HEK293 (cell line): ENCODE results near the gene DGKG.

ENCODE experiments used
- CTCF ChIA-PET: fragments of 350-600 bp; formaldehyde crosslinking; extraction: SDS; loops from one replicate; lab custom pipeline; 2021; ENCODE audit warnings: antibody characterized with exemption; lab: Yijun Ruan, JAX
- POLR2A ChIA-PET: fragments of 300-600 bp; formaldehyde crosslinking; extraction: SDS; loops from one replicate; lab custom pipeline; 2020; ENCODE audit warnings: antibody characterized with exemption, inconsistent platforms; lab: Yijun Ruan, JAX
- H3K27ac ChIP-seq: fragments of 200-500 bp; sonication (Bioruptor generic); 2 replicates; pipeline ENCODE4 v1.5.1; 2014; ENCODE audit warnings: low read depth, low read length, control low read depth, inconsistent platforms; ENCODE audit errors: extremely low read depth
- H3K36me3 ChIP-seq, 2 experiments: fragments of 200-500 bp in 1 of 2; sonication (Bioruptor generic) in 1 of 2; 1 replicate in 1 of 2; 2 replicates in 1 of 2; pipeline ENCODE4 v1.5.1; 2014 to 2017; ENCODE audit warnings: inconsistent platforms in 2 of 2, low read length in 2 of 2; ENCODE audit not compliant: control insufficient read depth in 2 of 2, insufficient read depth in 1 of 2
- H3K4me1 ChIP-seq: fragments of 200-500 bp; sonication (Bioruptor generic); 2 replicates; pipeline ENCODE4 v1.5.1; 2014; ENCODE audit warnings: mild to moderate bottlenecking, low read length, inconsistent platforms; ENCODE audit not compliant: control insufficient read depth, insufficient read depth
- H3K4me3 ChIP-seq: 2 replicates; pipeline ENCODE4 v1.5.1; 2011; ENCODE audit warnings: low read depth, mild to moderate bottlenecking, control low read depth, low read length, moderate library complexity
- H3K9me3 ChIP-seq: fragments of 200-500 bp; sonication (Bioruptor generic); 2 replicates; pipeline ENCODE4 v1.5.1; 2014; ENCODE audit warnings: low read depth, low read length, inconsistent platforms; ENCODE audit not compliant: control insufficient read depth, insufficient read depth
- GLIS1 ChIP-seq: fragments of 450-650 bp; formaldehyde crosslinking; IDR thresholded peaks from 2 replicates; pipeline ENCODE4 v1.5.1; 2016; ENCODE audit warnings: missing biosample characterization, missing genetic modification characterization
- HOXC10 ChIP-seq: sonication (generic); formaldehyde crosslinking; IDR thresholded peaks from 2 replicates; pipeline ENCODE4 v1.8.1; 2023; ENCODE audit warnings: mild to moderate bottlenecking, missing genetic modification reagents
- HOXD13 ChIP-seq: sonication (generic); formaldehyde crosslinking; IDR thresholded peaks from 2 replicates; pipeline ENCODE4 v1.8.0; 2022; ENCODE audit warnings: missing genetic modification reagents, borderline replicate concordance
- KLF10 ChIP-seq: fragments of 450-650 bp; IDR thresholded peaks from 2 replicates; pipeline ENCODE4 v1.5.1; 2018; ENCODE audit warnings: missing biosample characterization, mild to moderate bottlenecking, missing genetic modification characterization
- ZBTB1 ChIP-seq: fragments of 450-650 bp; formaldehyde crosslinking; IDR thresholded peaks from 2 replicates; pipeline ENCODE4 v1.5.1; 2016; ENCODE audit warnings: missing biosample characterization, missing genetic modification characterization
- ZFHX2 ChIP-seq: fragments of 450-650 bp; formaldehyde crosslinking; conservative IDR thresholded peaks from 2 replicates; pipeline ENCODE4 v1.5.1; 2016; ENCODE audit warnings: missing biosample characterization, missing genetic modification characterization
- ZFP3 ChIP-seq: fragments of 450-650 bp; formaldehyde crosslinking; IDR thresholded peaks from 2 replicates; pipeline ENCODE4 v1.5.1; 2016; ENCODE audit warnings: low read depth, missing biosample characterization, missing genetic modification characterization
- ZIC2 ChIP-seq: fragments of 450-650 bp; formaldehyde crosslinking; IDR thresholded peaks from 2 replicates; pipeline ENCODE4 v1.5.1; 2016; ENCODE audit warnings: missing biosample characterization, missing genetic modification characterization
- ZNF112 ChIP-seq: fragments of 450-650 bp; formaldehyde crosslinking; IDR thresholded peaks from 2 replicates; pipeline ENCODE4 v1.5.0; 2017; ENCODE audit warnings: missing biosample characterization, missing genetic modification characterization
- ZNF16 ChIP-seq: fragments of 450-650 bp; formaldehyde crosslinking; IDR thresholded peaks from 2 replicates; pipeline ENCODE4 v1.5.1; 2016; ENCODE audit warnings: low read depth, missing biosample characterization, missing genetic modification characterization
- ZNF184 ChIP-seq: fragments of 450-650 bp; IDR thresholded peaks from 2 replicates; pipeline ENCODE4 v1.5.1; 2018; ENCODE audit warnings: missing biosample characterization, mild to moderate bottlenecking, missing genetic modification characterization
- ZNF2 ChIP-seq: fragments of 450-650 bp; formaldehyde crosslinking; IDR thresholded peaks from 2 replicates; pipeline ENCODE4 v1.5.1; 2016; ENCODE audit warnings: missing biosample characterization, missing genetic modification characterization
- ZNF311 ChIP-seq: fragments of 450-650 bp; formaldehyde crosslinking; IDR thresholded peaks from 2 replicates; pipeline ENCODE4 v1.5.1; 2017; ENCODE audit warnings: missing biosample characterization, missing genetic modification characterization, borderline replicate concordance
- ZNF350 ChIP-seq: fragments of 450-650 bp; formaldehyde crosslinking; IDR thresholded peaks from 2 replicates; pipeline ENCODE4 v1.5.0; 2017; ENCODE audit warnings: missing biosample characterization, mild to moderate bottlenecking, missing genetic modification characterization
- ZNF354C ChIP-seq: fragments of 450-650 bp; formaldehyde crosslinking; IDR thresholded peaks from 2 replicates; pipeline ENCODE4 v1.5.1; 2016; ENCODE audit warnings: missing biosample characterization, missing genetic modification characterization, low read depth, borderline replicate concordance
- ZNF391 ChIP-seq: fragments of 450-650 bp; formaldehyde crosslinking; IDR thresholded peaks from 2 replicates; pipeline ENCODE4 v1.5.1; 2016; ENCODE audit warnings: low read depth, missing biosample characterization, missing genetic modification characterization, borderline replicate concordance
- ZNF426 ChIP-seq: fragments of 450-650 bp; formaldehyde crosslinking; IDR thresholded peaks from 2 replicates; pipeline ENCODE4 v1.5.1; 2017; ENCODE audit warnings: missing biosample characterization, missing genetic modification characterization, mild to moderate bottlenecking, inconsistent platforms, moderate library complexity
- ZNF433 ChIP-seq: fragments of 450-650 bp; formaldehyde crosslinking; IDR thresholded peaks from 2 replicates; pipeline ENCODE4 v1.5.1; 2016; ENCODE audit warnings: missing biosample characterization, missing genetic modification characterization, low read depth
- ZNF488 ChIP-seq: fragments of 450-650 bp; formaldehyde crosslinking; IDR thresholded peaks from 2 replicates; pipeline ENCODE4 v1.5.1; 2016; ENCODE audit warnings: missing biosample characterization, missing genetic modification characterization
- ZNF510 ChIP-seq: fragments of 450-650 bp; formaldehyde crosslinking; IDR thresholded peaks from 2 replicates; pipeline ENCODE4 v1.5.1; 2018; ENCODE audit warnings: mild to moderate bottlenecking, missing genetic modification characterization, missing biosample characterization; ENCODE audit not compliant: insufficient replicate concordance
- ZNF560 ChIP-seq: fragments of 450-650 bp; formaldehyde crosslinking; IDR thresholded peaks from 2 replicates; pipeline ENCODE4 v1.5.1; 2017; ENCODE audit warnings: missing biosample characterization, missing genetic modification characterization, borderline replicate concordance
- ZNF571 ChIP-seq: fragments of 450-650 bp; formaldehyde crosslinking; IDR thresholded peaks from 2 replicates; pipeline ENCODE4 v1.5.0; 2017; ENCODE audit warnings: missing biosample characterization, missing genetic modification characterization
- ZNF645 ChIP-seq: fragments of 450-650 bp; formaldehyde crosslinking; IDR thresholded peaks from 2 replicates; pipeline ENCODE4; 2016; ENCODE audit warnings: missing biosample characterization, missing genetic modification characterization
- ZNF704 ChIP-seq: fragments of 450-650 bp; formaldehyde crosslinking; IDR thresholded peaks from 2 replicates; pipeline ENCODE4 v1.5.1; 2016; ENCODE audit warnings: missing biosample characterization, missing genetic modification characterization
- ZNF785 ChIP-seq: fragments of 450-650 bp; formaldehyde crosslinking; IDR thresholded peaks from 2 replicates; pipeline ENCODE4 v1.5.1; 2016; ENCODE audit warnings: missing biosample characterization, missing genetic modification characterization
- ZSCAN4 ChIP-seq: fragments of 450-650 bp; formaldehyde crosslinking; IDR thresholded peaks from 2 replicates; pipeline ENCODE4 v1.5.1; 2017; ENCODE audit warnings: missing biosample characterization, missing genetic modification characterization

Gene DGKG

GRCh38 chr3:186189492-186189891 is 172.5 kb downstream of the DGKG start:
- no peak overlapping the region for H3K27ac ChIP-seq
- CTCF ChIA-PET = interaction anchor here (0.5 kb wide), 1 partner anchor 196 kb away, joined by 3 read pairs; no protein-coding TSS in a partner anchor

GRCh38 chr3:186187401-186188275 is 174.4 kb downstream of the DGKG start:
- H3K36me3 ChIP-seq = no peaks in the 10 kb centered on the region
- ChIA-PET POLR2A (no interaction called here), CTCF (no interaction called here)
- no peak overlapping the region for H3K27ac ChIP-seq
- H3K4me3 ChIP-seq = no peak overlapping the region
- TF ChIP-seq ZIC2 (tag by site-specific recombination) (no peak), GLIS1 (tag by site-specific recombination) (no peak), ZNF488 (tag by site-specific recombination) (no peak)
- no peaks in the 10 kb centered on the region for H3K9me3 ChIP-seq
- no peaks in the 10 kb centered on the region for H3K4me1 ChIP-seq

More at GRCh38 chr3:186189492-186189891, 172.5 kb downstream of the DGKG start:
- TF ChIP-seq ZNF2 = no peak
- TF ChIP-seq ZNF16 (tag by site-specific recombination) = no peak
- no peak for TF ChIP-seq ZNF426 (tag by site-specific recombination)
- TF ChIP-seq ZNF354C (tag by site-specific recombination) = no peak
- TF ChIP-seq ZNF184 = no peak
- Histone ChIP-seq H3K9me3 (no peaks in the 10 kb centered on the region), H3K4me1 (no peaks in the 10 kb centered on the region), H3K4me3 (no peak overlapping the region), H3K36me3 (no peaks in the 10 kb centered on the region)
- POLR2A ChIA-PET = no interaction called here

DNA sequence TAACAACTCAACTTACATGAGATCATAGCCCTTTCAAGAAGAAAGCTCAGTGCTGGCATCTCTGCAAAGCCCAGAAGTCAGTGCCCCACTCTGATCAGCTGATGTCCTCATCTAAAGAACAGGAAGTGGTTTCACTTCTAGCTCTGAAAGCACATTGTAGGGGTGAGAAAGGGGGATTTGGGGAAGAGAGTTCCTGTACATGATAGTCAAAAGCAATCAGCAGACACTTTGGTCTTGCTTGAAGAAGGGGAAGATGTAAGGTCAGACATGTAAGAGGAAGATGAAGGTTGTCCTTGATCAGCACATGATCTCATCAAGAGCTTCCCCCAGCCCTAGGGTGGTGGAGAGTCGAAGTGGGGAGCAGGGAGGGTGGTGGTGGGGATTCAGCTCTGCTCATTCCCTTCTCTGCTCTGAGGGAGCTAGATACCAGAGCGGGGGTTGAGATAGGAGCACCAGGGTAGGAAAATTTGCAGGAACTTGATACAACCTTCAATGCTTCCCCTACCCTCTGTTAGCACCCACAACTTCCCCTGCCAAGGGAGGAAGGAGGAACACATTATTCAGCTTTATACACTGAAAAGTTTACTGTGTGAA is 176.7 kb downstream of the DGKG start:
- no peak overlapping the region for H3K27ac ChIP-seq
- H3K36me3 ChIP-seq = no peaks in the 10 kb centered on the region
- TF ChIP-seq HOXC10 (CRISPR knock-in tag) (no peak), ZBTB1 (tag by site-specific recombination) (no peak), ZNF433 (no peak), ZNF704 (tag by site-specific recombination) (no peak), ZNF785 (tag by site-specific recombination) (no peak), ZNF560 (tag by site-specific recombination) (no peak), ZNF350 (tag by site-specific recombination) (no peak), ZSCAN4 (tag by site-specific recombination) (no peak), ZNF112 (tag by site-specific recombination) (no peak), ZNF184 (no peak), ZFP3 (tag by site-specific recombination) (no peak), KLF10 (tag by site-specific recombination) (no peak), HOXD13 (CRISPR knock-in tag) (no peak), ZNF510 (tag by site-specific recombination) (no peak), ZNF571 (tag by site-specific recombination) (no peak), ZFHX2 (tag by site-specific recombination) (no peak), ZNF645 (tag by site-specific recombination) (no peak), ZNF311 (tag by site-specific recombination) (no peak), ZNF391 (tag by site-specific recombination) (no peak)
- no peak overlapping the region for H3K4me3 ChIP-seq
- ChIA-PET POLR2A (no interaction called here), CTCF (interaction anchor here (0.6 kb wide), 2 partner anchors 202 to 282 kb away, joined by 3 read pairs; no protein-coding TSS in a partner anchor)
- no peaks in the 10 kb centered on the region for H3K9me3 ChIP-seq
- no peaks in the 10 kb centered on the region for H3K4me1 ChIP-seq
